ENCODE results near the gene FAM241B. TPM values are rescaled to one million over a fixed set of nuclear protein-coding genes. Genes with fewer than 3 reads are reported as not detected.

FAM241B gene, protein sequence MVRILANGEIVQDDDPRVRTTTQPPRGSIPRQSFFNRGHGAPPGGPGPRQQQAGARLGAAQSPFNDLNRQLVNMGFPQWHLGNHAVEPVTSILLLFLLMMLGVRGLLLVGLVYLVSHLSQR
- polyA plus RNA-seq (2013, experiment 1 of 2), result 16.2 TPM
- polyA plus RNA-seq (2013, experiment 2 of 2), result 16.9 TPM

GRCh38 chr10:69629897-69630650 lies at the start of gene FAM241B:
TSS of gene FAM241B (plus strand) at chr10:69630247. CDS start at chr10:69631744, 1,497 bp downstream.
- H3K27me3 ChIP-seq (ENCODE audit: insufficient read depth, low read length, poor library complexity), result no peaks in the 10 kb centered on the region
- no peak within 1 kb of the TSS for H2BK5ac ChIP-seq (ENCODE audit: low read length)
- H3K4me3 ChIP-seq (ENCODE audit: low read length), result peak within 1 kb of the TSS; percentile 63
- no peak within 1 kb of the TSS for H2AK5ac ChIP-seq (ENCODE audit: low read length)
- H3K4me1 ChIP-seq (ENCODE audit: control insufficient read depth, low read depth, low read length), result peaks cover 3% of the 10 kb centered on the region
- no peak within 1 kb of the TSS for H4K5ac ChIP-seq (ENCODE audit: low read length)
- H3K56ac ChIP-seq (ENCODE audit: low read length), result peak within 1 kb of the TSS; percentile 85
- H2BK15ac ChIP-seq (replicated peaks; ENCODE audit: low read depth), result no peak within 1 kb of the TSS
- no peak within 1 kb of the TSS for H2BK120ac ChIP-seq (ENCODE audit: low read depth, low read length)
- no peak within 1 kb of the TSS for H4K8ac ChIP-seq (ENCODE audit: low read depth, low read length)
- DNase-seq, result peak; percentile 76
- H3K18ac ChIP-seq (ENCODE audit: low read length), result no peak within 1 kb of the TSS
- peak within 1 kb of the TSS; percentile 68 for H3K4me2 ChIP-seq (ENCODE audit: low read length)
- H3K23ac ChIP-seq (ENCODE audit: low read length), result peak within 1 kb of the TSS; percentile 9
- no peaks in the 10 kb centered on the region for H3K79me1 ChIP-seq (ENCODE audit: low read length)
- no CpG with 5 or more reads among the region's 72 CpGs for WGBS (ENCODE audit: extremely low coverage, insufficient coverage, low lambda C conversion rate)
- H3K9ac ChIP-seq (ENCODE audit: low read length), result peak within 1 kb of the TSS; percentile 77
- H3K4ac ChIP-seq (ENCODE audit: low read depth, low read length), result no peak within 1 kb of the TSS
- no peaks in the 10 kb centered on the region for H3K79me2 ChIP-seq (ENCODE audit: control insufficient read depth, insufficient read depth, low read length)
- H3K36me3 ChIP-seq (ENCODE audit: control insufficient read depth, insufficient read depth, low read length), result no peaks in the 10 kb centered on the region
- H3K27ac ChIP-seq (ENCODE audit: low read depth, low read length), result no peak within 1 kb of the TSS

GRCh38 chr10:69580435-69580834 lies 49.6 kb upstream of the FAM241B start:
- Histone ChIP-seq H3K18ac (ENCODE audit: low read length) (no peak overlapping the region), H3K27me3 (ENCODE audit: insufficient read depth, low read length, poor library complexity) (peaks cover 66% of the 10 kb centered on the region), H2BK15ac (replicated peaks; ENCODE audit: low read depth) (no peak overlapping the region), H3K4me1 (ENCODE audit: control insufficient read depth, low read depth, low read length) (no peaks in the 10 kb centered on the region), H2AK5ac (ENCODE audit: low read length) (no peak overlapping the region), H3K79me1 (ENCODE audit: low read length) (no peaks in the 10 kb centered on the region), H3K9ac (ENCODE audit: low read length) (no peak overlapping the region), H2BK120ac (ENCODE audit: low read depth, low read length) (no peak overlapping the region), H3K4me2 (ENCODE audit: low read length) (no peak overlapping the region), H3K27ac (ENCODE audit: low read depth, low read length) (no peak overlapping the region), H2BK5ac (ENCODE audit: low read length) (no peak overlapping the region), H4K5ac (ENCODE audit: low read length) (no peak overlapping the region), H3K4me3 (ENCODE audit: low read length) (no peak overlapping the region), H3K23ac (ENCODE audit: low read length) (no peak overlapping the region), H3K79me2 (ENCODE audit: control insufficient read depth, insufficient read depth, low read length) (no peaks in the 10 kb centered on the region), H3K4ac (ENCODE audit: low read depth, low read length) (no peak overlapping the region), H3K56ac (ENCODE audit: low read length) (no peak overlapping the region), H4K8ac (ENCODE audit: low read depth, low read length) (no peak overlapping the region), H3K36me3 (ENCODE audit: control insufficient read depth, insufficient read depth, low read length) (no peaks in the 10 kb centered on the region)
- no CpG with 5 or more reads among the region's 5 CpGs for WGBS (ENCODE audit: extremely low coverage, insufficient coverage, low lambda C conversion rate)
- DNase-seq, result no peak

GRCh38 chr10:69583106-69583505 lies 46.9 kb upstream of the FAM241B start:
- H3K79me1 ChIP-seq (ENCODE audit: low read length), result no peaks in the 10 kb centered on the region
- H3K4ac ChIP-seq (ENCODE audit: low read depth, low read length), result no peak overlapping the region
- H3K56ac ChIP-seq (ENCODE audit: low read length), result no peak overlapping the region
- no peak overlapping the region for H4K8ac ChIP-seq (ENCODE audit: low read depth, low read length)
- no CpG with 5 or more reads among the region's 2 CpGs for WGBS (ENCODE audit: extremely low coverage, insufficient coverage, low lambda C conversion rate)
- H2BK5ac ChIP-seq (ENCODE audit: low read length), result no peak overlapping the region
- H2BK120ac ChIP-seq (ENCODE audit: low read depth, low read length), result no peak overlapping the region
- no peaks in the 10 kb centered on the region for H3K79me2 ChIP-seq (ENCODE audit: control insufficient read depth, insufficient read depth, low read length)
- no peaks in the 10 kb centered on the region for H3K4me1 ChIP-seq (ENCODE audit: control insufficient read depth, low read depth, low read length)
- no peak overlapping the region for H2AK5ac ChIP-seq (ENCODE audit: low read length)
- H3K4me2 ChIP-seq (ENCODE audit: low read length), result no peak overlapping the region
- H3K9ac ChIP-seq (ENCODE audit: low read length), result no peak overlapping the region
- H3K27me3 ChIP-seq (ENCODE audit: insufficient read depth, low read length, poor library complexity), result peaks cover 47% of the 10 kb centered on the region
- H3K23ac ChIP-seq (ENCODE audit: low read length), result no peak overlapping the region
- no peak overlapping the region for H2BK15ac ChIP-seq (replicated peaks; ENCODE audit: low read depth)
- H3K4me3 ChIP-seq (ENCODE audit: low read length), result no peak overlapping the region
- H3K27ac ChIP-seq (ENCODE audit: low read depth, low read length), result no peak overlapping the region
- no peak overlapping the region for H3K18ac ChIP-seq (ENCODE audit: low read length)
- H4K5ac ChIP-seq (ENCODE audit: low read length), result no peak overlapping the region
- H3K36me3 ChIP-seq (ENCODE audit: control insufficient read depth, insufficient read depth, low read length), result no peaks in the 10 kb centered on the region
- no peak for DNase-seq

GRCh38 chr10:69584624-69585023 lies 45.4 kb upstream of the FAM241B start:
- no peaks in the 10 kb centered on the region for H3K4me1 ChIP-seq (ENCODE audit: control insufficient read depth, low read depth, low read length)
- H3K36me3 ChIP-seq (ENCODE audit: control insufficient read depth, insufficient read depth, low read length), result no peaks in the 10 kb centered on the region
- no peak overlapping the region for H3K4ac ChIP-seq (ENCODE audit: low read depth, low read length)
- no peak overlapping the region for H3K23ac ChIP-seq (ENCODE audit: low read length)
- no peak for DNase-seq
- H2BK15ac ChIP-seq (replicated peaks; ENCODE audit: low read depth), result no peak overlapping the region
- H3K56ac ChIP-seq (ENCODE audit: low read length), result no peak overlapping the region
- peaks cover 32% of the 10 kb centered on the region for H3K27me3 ChIP-seq (ENCODE audit: insufficient read depth, low read length, poor library complexity)
- H3K9ac ChIP-seq (ENCODE audit: low read length), result no peak overlapping the region
- H2AK5ac ChIP-seq (ENCODE audit: low read length), result no peak overlapping the region
- H4K5ac ChIP-seq (ENCODE audit: low read length), result no peak overlapping the region
- no peak overlapping the region for H3K4me3 ChIP-seq (ENCODE audit: low read length)
- no peaks in the 10 kb centered on the region for H3K79me1 ChIP-seq (ENCODE audit: low read length)
- H2BK5ac ChIP-seq (ENCODE audit: low read length), result no peak overlapping the region
- H3K4me2 ChIP-seq (ENCODE audit: low read length), result no peak overlapping the region
- H3K27ac ChIP-seq (ENCODE audit: low read depth, low read length), result no peak overlapping the region
- whole genome bisulfite sequencing (ENCODE audit: extremely low coverage, insufficient coverage, low lambda C conversion rate), result no CpG with 5 or more reads among the region's 3 CpGs
- H3K18ac ChIP-seq (ENCODE audit: low read length), result no peak overlapping the region
- no peak overlapping the region for H2BK120ac ChIP-seq (ENCODE audit: low read depth, low read length)
- H4K8ac ChIP-seq (ENCODE audit: low read depth, low read length), result no peak overlapping the region
- H3K79me2 ChIP-seq (ENCODE audit: control insufficient read depth, insufficient read depth, low read length), result no peaks in the 10 kb centered on the region

- H3K4me3 ChIP-seq (ENCODE audit: low read length), result no peak overlapping the region
- H3K27me3 ChIP-seq (ENCODE audit: insufficient read depth, low read length, poor library complexity), result peaks cover 13% of the 10 kb centered on the region
- no peak overlapping the region for H3K18ac ChIP-seq (ENCODE audit: low read length)
- WGBS (ENCODE audit: extremely low coverage, insufficient coverage, low lambda C conversion rate), result no CpG with 5 or more reads among the region's 3 CpGs
- no peak overlapping the region for H4K8ac ChIP-seq (ENCODE audit: low read depth, low read length)
- H2AK5ac ChIP-seq (ENCODE audit: low read length), result no peak overlapping the region
- DNase-seq, result peak; percentile 64
- no peak overlapping the region for H3K27ac ChIP-seq (ENCODE audit: low read depth, low read length)
- no peaks in the 10 kb centered on the region for H3K36me3 ChIP-seq (ENCODE audit: control insufficient read depth, insufficient read depth, low read length)
- H4K5ac ChIP-seq (ENCODE audit: low read length), result no peak overlapping the region
- H3K79me2 ChIP-seq (ENCODE audit: control insufficient read depth, insufficient read depth, low read length), result no peaks in the 10 kb centered on the region
- no peak overlapping the region for H3K56ac ChIP-seq (ENCODE audit: low read length)
- H2BK120ac ChIP-seq (ENCODE audit: low read depth, low read length), result no peak overlapping the region
- no peak overlapping the region for H3K4ac ChIP-seq (ENCODE audit: low read depth, low read length)
- H3K23ac ChIP-seq (ENCODE audit: low read length), result no peak overlapping the region
- peak overlapping the region; percentile 15 for H2BK15ac ChIP-seq (replicated peaks; ENCODE audit: low read depth)
- H2BK5ac ChIP-seq (ENCODE audit: low read length), result no peak overlapping the region
- H3K4me2 ChIP-seq (ENCODE audit: low read length), result no peak overlapping the region
- H3K4me1 ChIP-seq (ENCODE audit: control insufficient read depth, low read depth, low read length), result no peaks in the 10 kb centered on the region
- no peak overlapping the region for H3K9ac ChIP-seq (ENCODE audit: low read length)
- H3K79me1 ChIP-seq (ENCODE audit: low read length), result no peaks in the 10 kb centered on the region
Measured at GRCh38 chr10:69588358-69588757, 41.7 kb upstream of the FAM241B start.

All from mesendoderm (in vitro differentiated cells).